GM21528 (cell line): Measurements from ENCODE around the gene OR8B12.

Experiments used
- ATAC-seq: cut with Tn5 transposase; IDR thresholded peaks from one replicate; pipeline ENCODE4 v1.9.1; 2021; ENCODE audit warnings: mild to moderate bottlenecking, moderate library complexity; ENCODE audit not compliant: unreplicated experiment, low FRiP score

The OR8B12 gene, protein sequence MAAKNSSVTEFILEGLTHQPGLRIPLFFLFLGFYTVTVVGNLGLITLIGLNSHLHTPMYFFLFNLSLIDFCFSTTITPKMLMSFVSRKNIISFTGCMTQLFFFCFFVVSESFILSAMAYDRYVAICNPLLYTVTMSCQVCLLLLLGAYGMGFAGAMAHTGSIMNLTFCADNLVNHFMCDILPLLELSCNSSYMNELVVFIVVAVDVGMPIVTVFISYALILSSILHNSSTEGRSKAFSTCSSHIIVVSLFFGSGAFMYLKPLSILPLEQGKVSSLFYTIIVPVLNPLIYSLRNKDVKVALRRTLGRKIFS

GRCh38 chr11:124543554-124543953 is at the start of gene OR8B12:
TSS of gene OR8B12 (minus strand) at chr11:124543654. CDS start at chr11:124543654, 0 bp downstream.
- no peak for ATAC-seq

GRCh38 chr11:124592627-124593026 is 49.2 kb upstream of the OR8B12 start:
- ATAC-seq = no peak

GRCh38 chr11:124591430-124591829 is 48.0 kb upstream of the OR8B12 start:
- no peak for ATAC-seq

GRCh38 chr11:124586238-124586860 is 42.9 kb upstream of the OR8B12 start:
- no peak for ATAC-seq

GRCh38 chr11:124584681-124585372 is 41.4 kb upstream of the OR8B12 start:
- ATAC-seq = no peak

DNA sequence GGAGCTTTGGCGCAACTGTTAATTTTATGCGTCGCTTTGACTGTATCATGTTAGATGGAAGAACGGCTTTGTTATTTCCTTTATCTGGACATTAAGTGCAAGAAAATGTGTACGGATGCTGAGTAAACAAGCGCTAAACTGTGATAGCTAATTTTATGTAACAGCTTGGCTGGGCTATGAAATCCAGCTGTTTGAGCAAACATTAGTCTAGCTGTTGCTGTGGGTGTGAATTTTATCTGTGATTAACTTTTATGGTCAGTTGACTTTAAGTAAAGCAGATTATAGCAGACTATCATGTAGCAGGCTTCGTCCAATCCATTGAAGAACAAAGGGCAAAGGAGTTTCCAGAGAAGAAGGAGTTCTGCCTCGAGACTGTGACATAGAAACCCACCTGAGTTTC is 40.3 kb upstream of the OR8B12 start:
- ATAC-seq = no peak

DNA sequence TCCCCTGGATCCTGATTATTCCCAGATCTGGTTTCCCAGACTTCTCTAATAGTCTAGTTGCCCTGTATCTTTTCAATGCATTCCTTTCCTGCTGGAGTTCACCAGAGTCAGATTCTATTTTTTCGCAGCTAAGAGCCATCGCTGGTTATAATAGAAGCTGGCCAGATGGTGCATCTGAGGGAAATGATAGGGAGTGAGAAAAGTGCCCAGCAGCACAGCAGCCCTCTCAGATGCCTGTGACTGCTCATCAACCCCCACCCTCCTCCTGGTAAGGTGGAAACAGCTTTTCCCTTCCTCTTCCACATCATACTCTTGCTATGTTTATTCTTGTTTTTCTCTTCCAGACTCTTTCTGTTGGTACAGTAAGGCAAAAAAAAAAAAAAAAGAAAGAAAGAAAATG is 39.1 kb upstream of the OR8B12 start:
- no peak for ATAC-seq

DNA sequence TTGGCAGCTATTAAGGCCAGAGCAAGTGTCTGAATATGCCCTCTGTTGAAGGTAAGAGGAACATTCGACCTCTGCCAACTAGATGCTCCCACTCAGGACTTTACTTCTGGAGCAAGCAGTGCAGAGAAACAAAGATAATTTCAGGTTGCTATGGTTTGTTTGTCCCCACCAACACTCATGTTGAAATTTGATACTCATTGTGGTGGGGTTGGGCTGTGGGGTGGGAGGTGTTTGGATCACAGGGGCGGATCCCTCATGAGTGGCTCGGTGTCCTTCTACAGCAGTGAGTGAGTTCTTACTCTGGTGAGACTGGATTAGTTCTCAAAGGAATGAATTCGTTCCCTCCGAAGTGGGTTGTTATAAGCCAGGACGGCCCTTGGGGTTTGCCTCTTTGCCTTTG is 38.4 kb upstream of the OR8B12 start:
- ATAC-seq = no peak

GRCh38 chr11:124578761-124579160 is 35.3 kb upstream of the OR8B12 start:
- ATAC-seq = no peak

DNA sequence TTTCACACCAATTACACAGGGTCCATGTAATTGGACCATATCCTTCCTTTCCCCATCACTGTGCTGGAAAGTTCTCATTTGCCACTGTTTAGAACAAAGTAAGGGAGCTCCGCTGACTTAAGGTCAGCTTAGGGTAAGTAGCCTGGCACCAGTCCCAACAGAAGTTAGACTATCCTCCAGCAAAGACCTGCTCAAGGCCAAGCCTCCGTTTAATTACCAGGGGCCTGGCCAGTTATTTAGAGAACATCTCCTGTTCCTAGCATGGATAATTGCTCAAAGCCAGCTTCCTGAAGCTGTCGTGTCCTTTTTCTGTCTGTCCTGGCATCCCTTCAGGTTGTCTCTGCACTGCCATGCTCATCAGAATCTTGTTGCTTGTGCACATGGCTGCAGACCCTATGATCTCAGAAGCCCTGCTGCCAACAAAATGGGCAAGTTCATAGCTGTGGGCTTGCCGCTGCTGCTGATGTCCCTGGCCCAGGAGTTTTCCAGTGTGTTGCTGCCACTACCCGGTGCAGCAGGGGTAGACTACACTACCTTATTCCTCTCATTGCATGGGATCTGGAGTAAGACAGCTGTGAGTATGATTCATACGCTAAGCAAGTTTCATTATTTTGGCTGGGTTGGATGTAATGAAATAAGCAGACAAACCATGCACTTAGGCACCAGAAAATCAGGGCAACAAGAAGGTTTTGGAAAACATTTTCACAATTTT is 34.4 kb upstream of the OR8B12 start:
- no peak for ATAC-seq

DNA sequence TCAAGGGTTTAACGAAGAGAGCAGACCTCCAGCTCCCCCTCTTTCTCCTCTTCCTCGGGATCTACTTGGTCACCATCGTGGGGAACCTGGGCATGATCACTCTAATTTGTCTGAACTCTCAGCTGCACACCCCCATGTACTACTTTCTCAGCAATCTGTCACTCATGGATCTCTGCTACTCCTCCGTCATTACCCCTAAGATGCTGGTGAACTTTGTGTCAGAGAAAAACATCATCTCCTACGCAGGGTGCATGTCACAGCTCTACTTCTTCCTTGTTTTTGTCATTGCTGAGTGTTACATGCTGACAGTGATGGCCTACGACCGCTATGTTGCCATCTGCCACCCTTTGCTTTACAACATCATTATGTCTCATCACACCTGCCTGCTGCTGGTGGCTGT is 26.7 kb upstream of the OR8B12 start:
- ATAC-seq = no peak

DNA sequence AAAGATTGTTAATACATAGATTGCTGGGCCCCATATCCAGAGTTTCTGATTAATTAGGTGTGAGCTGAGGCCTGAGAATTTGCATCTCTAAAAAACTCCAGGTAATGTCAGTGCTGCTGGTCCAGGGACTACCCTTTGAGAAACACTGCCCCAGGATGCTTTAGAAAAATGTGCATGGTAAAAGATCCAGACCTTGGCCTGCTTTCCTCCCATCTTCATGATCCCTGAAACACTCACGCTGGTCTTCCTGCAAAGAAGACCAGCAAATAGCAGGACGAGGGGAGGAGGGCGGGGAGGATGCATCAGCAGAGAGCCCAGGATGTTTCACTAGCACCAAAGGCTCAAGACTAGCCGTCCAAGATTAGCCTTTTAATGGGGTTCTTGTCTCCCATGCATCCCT is 26.2 kb upstream of the OR8B12 start, which contains the start of gene OR8A1:
TSS of gene OR8A1 (plus strand) at position 301 of the 400 bp plus-strand sequence. CDS start 123 bp downstream, outside the sequence.
- no peak for ATAC-seq

GRCh38 chr11:124556828-124557227 is 13.4 kb upstream of the OR8B12 start:
- ATAC-seq = no peak

DNA sequence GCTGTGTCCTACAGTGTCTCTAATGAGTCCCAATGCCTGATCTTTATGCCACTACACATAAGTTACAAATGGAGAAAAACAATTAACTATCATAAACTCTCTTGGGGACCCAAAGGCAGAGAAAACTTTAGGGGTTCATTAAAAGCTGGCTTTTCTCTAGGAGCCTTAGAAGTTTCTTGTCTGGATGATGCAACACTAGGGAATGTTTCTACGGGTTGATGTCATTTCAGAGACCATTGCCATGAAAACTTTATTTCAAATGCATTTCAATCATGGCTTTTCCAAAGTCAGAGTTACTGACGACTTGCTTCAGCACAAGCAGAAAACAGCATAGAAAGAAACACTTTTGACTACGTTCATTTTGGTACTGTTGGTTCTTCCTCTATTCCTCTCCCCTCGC is 8.5 kb upstream of the OR8B12 start:
- no peak for ATAC-seq

DNA sequence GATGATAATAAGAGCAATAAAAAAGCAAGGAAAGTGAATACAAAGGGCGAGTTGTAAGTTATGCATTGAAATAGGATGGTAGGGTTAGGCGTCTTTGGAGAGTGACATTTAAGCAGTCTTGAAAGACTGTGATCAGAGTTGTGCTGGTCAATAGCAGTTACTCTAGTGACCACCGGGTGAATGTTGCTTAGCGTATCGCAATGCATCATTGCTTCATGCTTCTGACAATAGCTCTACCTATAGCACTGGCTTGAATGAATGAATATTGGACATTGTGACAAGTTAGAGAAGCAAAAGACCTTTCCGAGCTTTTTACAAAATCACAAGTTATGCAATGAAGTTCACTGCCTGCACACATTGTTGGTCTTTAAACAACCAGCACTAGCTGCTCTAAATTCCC is 7.7 kb upstream of the OR8B12 start:
- ATAC-seq = no peak

DNA sequence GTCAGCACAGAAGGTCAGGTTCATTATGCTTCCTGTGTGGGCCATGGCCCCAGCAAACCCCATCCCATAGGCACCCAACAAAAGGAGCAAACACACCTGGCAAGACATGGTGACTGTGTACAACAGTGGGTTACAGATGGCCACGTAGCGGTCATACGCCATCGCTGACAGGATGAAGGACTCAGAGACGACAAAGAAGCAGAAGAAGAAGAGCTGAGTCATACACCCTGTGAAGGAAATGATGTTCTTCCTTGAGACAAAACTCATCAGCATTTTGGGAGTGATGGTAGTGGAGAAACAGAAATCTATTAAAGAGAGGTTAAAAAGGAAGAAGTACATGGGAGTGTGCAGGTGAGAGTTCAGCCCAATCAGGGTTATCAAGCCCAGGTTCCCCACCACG is 309 bp downstream of the OR8B12 start:
- no peak for ATAC-seq

DNA sequence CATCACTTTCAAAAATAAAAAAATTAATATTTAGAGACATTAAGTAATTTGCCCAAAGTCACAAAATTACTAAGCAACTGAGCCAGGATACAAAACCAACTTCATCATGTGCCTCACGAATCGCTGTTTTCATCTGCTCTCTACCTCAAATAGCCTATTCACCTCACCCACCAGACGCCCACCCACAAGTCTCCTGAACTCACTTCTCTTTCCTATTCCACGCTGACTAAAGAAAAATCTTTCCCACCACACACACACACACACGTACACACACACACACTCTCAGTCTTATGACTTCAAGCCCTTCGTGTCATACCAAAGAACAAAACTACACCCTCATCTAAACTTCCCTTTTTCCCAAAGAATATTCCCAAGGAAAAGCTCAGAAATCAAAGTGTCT is 2.2 kb downstream of the OR8B12 start:
- ATAC-seq = no peak

DNA sequence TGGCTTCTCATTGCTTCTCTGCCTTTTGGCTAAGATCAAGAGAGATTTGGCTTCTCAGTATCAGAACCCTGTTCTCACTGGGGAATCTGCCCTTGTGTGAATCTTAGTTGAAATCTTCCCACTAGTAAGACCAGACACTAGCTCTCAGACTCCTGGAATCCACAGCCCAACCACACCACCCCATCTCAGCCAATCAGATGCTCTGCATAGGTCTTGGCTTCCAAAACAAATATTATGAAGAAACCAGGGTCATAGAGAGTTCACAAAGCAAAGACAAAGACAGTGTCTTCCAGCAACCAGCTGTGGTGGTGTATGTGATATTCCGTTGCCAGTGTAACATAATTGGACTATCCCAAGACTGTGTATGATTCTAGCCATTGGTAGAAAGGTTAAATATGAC is 5.4 kb downstream of the OR8B12 start:
- no peak for ATAC-seq

DNA sequence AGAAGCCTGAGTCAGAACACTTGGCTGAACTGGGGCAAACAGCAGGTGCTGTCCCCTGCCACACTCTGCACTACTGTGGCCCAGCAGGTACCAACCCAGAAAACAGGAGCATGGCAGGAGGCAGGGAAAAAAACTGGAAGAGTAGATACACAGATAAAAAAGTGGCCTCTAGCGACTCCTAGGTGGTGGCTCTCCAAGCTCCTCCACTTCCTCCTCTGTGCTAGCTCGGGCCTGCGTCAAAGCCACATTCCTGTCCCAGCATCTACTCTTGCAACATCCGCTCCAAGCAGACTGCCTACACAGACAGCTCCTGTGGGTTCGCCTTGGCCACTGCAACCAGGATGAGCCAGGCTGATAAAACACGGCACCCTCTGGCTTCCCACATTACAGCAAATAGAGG is 6.9 kb downstream of the OR8B12 start:
- no peak for ATAC-seq

- no peak for ATAC-seq
These were observed 7.8 kb downstream of the OR8B12 start for GRCh38 chr11:124535552-124536232.
